G401.6 (cell line): ENCODE data around the gene LMTK3.

ENCODE experiments used
- FAIRE-seq: peaks from 2 replicates; lab custom pipeline; 2012; peaks lifted over from hg19 to GRCh38; lab: Jason Lieb, UNC

The LMTK3 gene

DNA sequence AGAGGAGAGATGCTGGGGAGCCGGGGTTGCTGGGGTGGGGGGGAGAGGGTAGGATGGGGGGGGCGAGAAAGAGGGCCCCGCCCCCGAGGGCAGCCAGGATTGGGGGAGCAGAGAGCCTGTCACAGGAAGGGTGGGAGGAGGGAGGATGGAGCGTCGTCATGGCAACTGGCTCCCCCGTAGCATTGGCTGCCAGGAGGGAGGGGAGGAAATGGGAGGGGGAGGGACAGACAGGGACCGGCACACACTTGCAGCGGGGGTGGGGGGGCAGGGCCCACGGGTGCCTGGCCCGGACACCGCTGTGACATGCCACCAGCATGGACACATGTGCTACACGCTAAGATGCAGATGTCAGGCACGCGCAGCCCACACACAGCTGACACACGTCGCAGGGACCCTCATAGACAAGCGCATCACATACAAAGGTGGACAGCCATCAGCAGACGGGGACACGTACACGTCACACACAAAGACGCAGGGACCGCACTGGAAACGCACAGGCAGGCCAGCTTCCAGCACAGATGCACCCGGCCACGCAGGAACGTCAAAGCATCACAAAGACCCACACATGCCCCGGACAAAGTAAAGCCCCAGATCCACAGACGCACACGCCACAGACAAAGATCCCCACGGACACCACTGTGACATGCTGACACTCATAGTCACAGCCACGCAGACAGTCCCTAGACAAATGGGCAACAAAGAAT is at the start of gene LMTK3:
Gene LMTK3 (minus strand): TSS at position 36 of the 704 bp plus-strand sequence. CDS start 259 bp downstream, outside the sequence.
- FAIRE-seq: no peak

DNA sequence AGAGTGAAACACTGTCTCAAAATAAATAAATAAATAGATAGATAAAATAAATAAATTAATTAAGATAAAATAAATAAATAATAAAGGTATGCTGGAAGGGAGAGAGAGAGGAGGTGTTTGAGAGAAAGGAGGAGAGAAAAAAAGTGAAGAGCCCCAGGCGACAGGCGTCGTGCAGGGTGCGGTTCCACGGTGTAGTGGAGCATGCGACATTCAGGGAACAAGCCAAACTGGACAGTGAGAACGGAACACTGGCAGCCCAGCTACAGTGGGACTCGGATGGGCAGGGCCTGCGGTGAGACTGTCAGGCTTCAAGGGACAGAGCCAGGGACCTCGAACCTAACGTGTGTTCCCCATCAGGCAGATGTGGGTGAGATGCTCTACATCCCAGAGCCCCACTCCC is 49.8 kb upstream of the LMTK3 start:
- FAIRE-seq: no peak

DNA sequence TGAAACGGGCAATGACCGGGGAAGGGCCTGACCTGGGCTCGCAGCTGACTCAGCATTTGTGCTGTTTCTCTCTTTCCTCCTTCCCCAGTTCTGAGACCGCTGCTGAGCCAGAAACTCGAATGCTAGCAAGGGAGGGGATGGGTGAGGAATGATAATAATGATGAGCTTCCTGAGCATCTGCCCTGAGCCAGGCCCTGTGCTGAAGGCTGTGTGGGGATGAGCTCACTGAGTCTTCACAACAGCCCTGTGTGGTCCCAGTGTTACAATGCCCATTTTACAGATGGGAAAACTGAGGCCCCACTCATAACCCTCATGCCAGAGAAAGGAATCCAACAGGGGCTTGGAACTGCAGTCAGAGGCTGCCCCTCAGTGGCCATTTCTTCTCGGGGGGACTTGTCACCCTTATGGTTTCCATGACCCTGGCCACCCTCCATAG is 48.5 kb upstream of the LMTK3 start:
- FAIRE-seq: no peak

GRCh38 chr19:48558018-48558684 is 46.5 kb upstream of the LMTK3 start:
- FAIRE-seq: no peak

- no peak for FAIRE-seq
Observed at GRCh38 chr19:48556825-48557224, 45.2 kb upstream of the LMTK3 start.

GRCh38 chr19:48556163-48556562 is 44.5 kb upstream of the LMTK3 start:
- FAIRE-seq: no peak

- no peak for FAIRE-seq
Observed at GRCh38 chr19:48554385-48555091, 42.9 kb upstream of the LMTK3 start.

DNA sequence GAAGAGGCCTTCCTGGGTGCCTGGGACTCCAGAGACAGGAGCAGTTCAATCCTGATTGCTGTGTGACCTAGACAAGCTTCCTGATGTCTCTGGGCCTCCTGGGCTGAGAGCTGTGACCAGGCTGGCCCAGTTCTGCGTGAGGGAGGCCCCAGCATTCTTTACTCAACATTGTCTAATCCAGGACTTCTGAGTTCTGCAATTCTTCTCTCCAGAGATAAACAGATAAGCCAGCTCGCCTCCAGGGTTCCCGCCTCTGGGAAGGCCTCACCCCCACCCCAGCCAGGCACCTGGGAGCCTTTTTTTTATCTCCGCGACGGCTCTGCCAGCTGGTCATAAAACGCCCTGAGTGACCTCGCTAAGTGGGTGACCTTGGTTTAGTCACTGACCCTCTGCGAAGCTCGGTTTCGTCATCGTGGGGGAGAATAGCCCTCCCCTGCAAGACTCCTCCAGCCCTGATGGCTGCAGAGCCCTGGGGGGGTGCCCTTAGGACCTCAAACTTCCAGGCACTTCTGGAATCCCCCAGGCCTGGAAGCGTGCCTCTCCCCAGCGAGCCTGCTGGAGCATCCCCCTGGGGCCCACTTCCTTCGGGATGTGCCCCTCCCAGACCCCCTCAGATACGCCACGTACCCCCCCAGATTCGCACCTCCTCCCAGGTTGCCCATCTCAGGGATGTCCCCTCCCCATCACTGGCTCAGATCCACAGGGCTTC is 42.2 kb upstream of the LMTK3 start:
- no peak for FAIRE-seq

GRCh38 chr19:48552406-48553322 is 41.0 kb upstream of the LMTK3 start:
- FAIRE-seq: no peak

DNA sequence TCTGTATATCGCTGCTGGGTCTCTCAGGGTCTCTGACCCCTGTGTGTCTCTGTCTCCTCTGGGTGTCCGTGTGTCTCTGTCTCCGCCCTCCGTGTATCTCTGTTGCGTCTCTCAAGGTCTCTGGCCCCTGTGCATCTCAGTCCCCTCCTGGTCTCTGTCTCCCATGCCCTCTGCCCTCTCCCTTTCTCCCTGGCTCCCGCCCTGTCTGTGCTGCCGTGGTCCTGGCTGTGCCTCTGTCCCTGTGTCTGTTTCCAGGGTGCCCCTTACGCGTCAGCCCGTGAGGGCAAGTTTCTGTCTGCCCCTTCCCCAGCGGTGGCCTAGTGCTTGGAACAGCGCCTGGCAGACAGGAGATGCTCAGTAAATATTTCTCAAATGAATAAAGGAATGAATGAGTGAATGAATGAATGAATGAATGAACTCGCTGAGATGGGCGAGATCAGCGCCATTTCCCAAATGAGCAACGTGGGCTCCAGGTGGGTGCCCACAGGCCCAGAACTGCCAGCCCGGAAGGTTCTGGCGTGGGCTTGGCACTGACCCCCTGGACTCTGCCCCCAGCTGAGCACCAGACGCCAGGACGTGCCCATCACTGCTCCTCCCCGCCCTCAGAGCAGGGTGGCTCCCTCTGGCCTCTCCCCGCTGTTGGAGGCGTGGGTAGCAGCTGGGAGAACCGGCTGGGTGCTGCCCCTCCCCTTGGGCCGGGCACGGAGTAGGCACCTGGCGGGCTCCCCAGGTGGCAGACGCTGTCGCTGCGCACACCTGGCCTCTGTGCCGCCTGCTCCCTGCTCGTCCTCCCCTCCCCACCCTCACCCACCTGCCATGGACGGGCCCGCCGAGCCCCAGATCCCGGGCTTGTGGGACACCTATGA is 40.0 kb upstream of the LMTK3 start, which contains the start of gene SULT2B1:
Gene SULT2B1 (plus strand): TSS at position 736 of the 866 bp plus-strand sequence. CDS start 81 bp downstream, at position 817.
- FAIRE-seq: no peak

DNA sequence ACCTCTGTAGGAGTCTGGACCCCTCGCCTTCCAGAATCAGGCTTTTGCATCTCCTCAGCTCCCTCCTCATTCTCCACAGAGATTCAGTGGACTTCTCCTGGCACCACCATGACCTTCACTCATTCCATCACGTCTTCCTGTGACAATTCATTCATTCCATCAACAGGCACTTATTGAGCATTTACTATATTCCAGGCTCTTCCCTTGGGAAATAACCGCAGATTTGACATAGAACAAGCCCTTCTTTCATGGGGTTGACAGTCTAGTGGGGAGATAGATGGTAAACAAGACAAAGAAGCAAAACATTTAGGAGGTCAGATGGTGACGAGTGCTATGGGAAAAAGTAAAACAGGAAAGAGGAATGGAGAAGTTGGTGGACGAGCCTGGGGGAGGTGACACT is 37.7 kb upstream of the LMTK3 start:
- FAIRE-seq: no peak

DNA sequence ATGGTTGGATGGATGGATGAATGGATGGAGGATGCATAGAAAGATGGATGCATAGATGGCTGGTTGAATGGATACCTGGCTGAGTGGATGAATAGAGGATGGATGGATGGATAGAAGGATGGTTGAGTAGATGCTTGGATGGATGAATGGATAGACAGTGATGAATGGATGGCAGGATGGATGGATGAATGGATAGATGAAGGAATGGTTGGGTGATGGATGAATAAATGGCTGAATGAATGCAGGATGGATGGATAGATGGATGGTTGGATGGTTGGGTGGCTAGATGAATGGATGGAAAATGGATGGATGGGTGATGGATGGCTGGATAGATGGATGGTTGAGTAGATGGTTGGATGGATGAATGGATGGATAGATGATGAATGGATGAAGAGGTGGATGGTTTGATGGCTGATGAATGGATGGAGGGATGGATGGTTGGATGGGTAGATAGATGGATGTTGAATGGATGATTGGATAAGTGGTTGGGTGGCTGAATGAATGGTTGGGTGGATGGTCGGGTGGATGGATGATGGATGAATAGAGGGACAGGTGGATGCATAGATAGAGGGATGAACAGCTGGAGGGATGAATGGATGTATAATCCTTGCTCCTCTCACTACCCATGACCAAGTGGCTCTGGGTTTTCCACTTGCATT is 36.7 kb upstream of the LMTK3 start:
- no peak for FAIRE-seq

DNA sequence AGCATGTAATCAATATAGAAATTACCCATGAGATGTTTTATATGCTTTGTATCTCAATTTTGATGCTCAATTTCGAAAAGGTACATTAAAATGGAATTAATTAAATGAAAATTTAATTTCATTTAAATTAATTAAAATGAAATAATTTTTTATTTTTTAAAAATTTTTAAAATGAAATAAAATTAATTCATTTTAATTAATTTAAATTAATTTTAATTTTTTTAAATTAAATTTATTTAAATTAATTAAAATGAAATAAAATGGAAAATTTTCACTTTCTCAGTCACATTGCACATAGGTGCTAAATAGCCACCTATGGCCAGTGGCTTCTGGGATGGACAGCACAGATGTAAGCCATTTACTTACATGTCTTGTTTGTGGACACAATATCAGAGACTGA is 36.1 kb upstream of the LMTK3 start:
- peak; percentile 98 for FAIRE-seq

GRCh38 chr19:48544856-48545750 is 33.5 kb upstream of the LMTK3 start:
- no peak for FAIRE-seq

DNA sequence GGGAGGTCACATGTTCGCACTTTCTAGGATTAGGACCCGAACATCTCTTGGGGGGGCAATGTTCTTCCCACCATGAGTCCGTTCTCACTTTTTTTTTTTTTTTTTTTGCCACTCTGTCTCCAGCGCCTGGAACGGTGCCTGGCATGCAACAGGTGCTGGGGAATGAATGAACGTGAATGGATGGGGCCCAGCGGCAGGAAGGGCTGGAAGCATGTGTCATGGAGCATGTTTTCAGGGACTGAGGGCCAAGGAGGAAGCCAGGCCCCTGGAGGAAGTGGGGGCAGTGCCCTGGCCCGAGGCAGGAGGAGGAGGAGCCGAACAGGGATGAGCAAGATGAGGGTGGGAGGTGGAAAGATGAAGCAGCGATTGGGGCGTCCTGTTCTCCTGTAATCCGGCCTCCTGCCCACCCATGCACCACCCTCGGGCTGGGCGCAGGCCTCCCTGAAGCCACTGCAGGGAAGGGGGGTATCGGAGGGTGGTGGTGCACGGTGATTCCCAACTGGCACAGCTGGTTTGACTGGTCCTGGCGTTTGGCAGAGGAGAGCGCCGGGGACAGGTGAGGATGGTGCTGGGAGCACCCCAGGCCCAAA is 31.6 kb upstream of the LMTK3 start:
- no peak for FAIRE-seq

DNA sequence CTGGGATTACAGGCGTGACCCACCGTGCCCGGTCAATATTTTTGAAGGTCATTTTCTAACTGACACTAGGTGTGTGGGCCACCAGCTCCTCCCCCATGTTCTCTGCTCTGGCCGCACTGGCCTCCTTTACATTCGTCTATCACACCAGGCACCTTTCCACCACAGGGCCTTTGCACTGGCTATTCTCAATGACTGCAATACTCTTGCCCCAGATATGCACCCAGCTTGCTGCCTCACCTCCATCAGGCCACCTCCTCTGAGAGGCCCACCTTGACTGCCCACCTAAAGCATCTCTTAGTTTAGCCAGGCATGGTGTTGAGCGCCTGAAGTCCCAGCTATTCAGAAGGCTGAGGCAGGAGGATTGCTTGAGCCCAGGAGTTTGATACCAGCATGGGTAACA is 30.2 kb upstream of the LMTK3 start:
- no peak for FAIRE-seq

DNA sequence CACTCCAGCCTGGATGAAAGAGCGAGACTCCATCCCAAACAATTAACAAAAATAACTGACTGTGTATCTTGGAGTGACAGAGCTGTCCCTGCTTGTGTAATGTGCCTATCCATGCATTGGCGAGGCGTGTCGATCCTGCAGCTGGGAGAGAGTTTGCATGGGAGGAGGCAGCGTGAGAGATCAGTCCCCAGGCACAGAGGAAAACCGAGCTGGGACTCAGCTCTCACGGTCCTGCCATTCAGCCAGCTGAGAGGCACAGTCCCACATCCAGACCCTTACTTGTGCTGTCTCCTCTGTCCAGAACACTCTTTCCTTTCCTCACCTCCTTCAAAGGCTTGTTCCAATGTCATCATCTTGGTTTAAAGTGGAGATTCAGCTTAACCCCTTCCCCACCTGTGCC is 28.5 kb upstream of the LMTK3 start:
- no peak for FAIRE-seq

DNA sequence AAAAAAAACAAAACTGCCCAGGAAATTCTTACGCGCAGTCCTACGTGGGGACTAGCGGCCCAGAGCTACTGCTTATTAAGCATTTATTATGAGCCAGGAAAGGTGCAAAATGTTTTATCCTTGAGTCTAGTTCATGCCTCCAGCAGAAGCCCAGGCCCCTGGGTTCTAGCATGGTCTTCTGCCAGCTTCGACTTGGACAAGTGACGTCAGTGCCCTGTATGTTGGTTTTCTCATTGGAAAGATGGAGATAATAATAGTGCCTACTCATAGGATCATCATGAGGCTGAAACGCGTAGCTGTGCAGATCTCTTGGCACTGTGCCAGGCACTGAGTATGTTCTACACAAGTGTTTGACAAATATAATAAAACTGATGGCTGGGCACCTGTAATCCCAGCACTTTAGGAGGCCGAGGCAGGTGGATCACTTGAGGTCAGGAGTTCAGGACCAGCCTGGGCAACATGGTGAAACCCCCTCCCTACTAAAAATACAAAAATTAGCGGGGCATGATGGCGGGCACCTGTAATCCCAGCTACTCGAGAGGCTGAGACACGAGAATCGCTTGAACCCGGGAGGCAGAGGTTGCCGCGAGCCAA is 28.0 kb upstream of the LMTK3 start:
- no peak for FAIRE-seq
